A673 (cell line): ENCODE results near the gene RAPGEF3.

ENCODE experiments used
- EZH2 ChIP-seq: fragments of 200-600 bp; sonication (generic); IDR thresholded peaks from 2 replicates; pipeline ENCODE4 v1.6.1; 2017; ENCODE audit warnings: borderline replicate concordance, low read depth, mild to moderate bottlenecking, mixed read lengths, antibody characterized with exemption, low read length; ENCODE audit not compliant: poor library complexity, severe bottlenecking
- TF ChIP-seq, protein P1 (sequence below): fragments of 300-800, 200-600 bp; sonication (generic); conservative IDR thresholded peaks from 2 replicates; pipeline ENCODE4 v1.5.1; 2017; ENCODE audit warnings: low read depth, mild to moderate bottlenecking, antibody characterized with exemption, low read length, moderate library complexity, mixed read lengths

DNA sequence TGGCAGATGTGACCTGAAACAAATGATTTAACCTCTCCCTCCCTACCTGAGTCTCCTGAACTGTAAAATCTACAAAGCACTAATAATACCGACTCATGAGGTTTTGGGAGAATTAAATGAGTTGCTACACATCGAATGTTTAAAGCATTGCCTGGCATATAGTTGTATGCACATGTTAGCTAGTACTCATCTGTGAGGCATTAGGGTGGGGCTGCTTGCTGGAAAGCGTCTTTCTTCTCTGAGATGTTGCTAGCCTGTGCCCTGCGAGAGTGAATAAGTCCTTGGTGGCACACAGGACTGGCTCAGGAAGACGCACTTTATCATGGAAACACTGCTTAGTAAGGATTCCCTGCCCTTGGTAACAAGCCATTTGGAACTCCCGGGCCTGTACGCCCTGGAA lies 6.1 kb downstream of the RAPGEF3 start:
- TF ChIP-seq, protein P1, sequence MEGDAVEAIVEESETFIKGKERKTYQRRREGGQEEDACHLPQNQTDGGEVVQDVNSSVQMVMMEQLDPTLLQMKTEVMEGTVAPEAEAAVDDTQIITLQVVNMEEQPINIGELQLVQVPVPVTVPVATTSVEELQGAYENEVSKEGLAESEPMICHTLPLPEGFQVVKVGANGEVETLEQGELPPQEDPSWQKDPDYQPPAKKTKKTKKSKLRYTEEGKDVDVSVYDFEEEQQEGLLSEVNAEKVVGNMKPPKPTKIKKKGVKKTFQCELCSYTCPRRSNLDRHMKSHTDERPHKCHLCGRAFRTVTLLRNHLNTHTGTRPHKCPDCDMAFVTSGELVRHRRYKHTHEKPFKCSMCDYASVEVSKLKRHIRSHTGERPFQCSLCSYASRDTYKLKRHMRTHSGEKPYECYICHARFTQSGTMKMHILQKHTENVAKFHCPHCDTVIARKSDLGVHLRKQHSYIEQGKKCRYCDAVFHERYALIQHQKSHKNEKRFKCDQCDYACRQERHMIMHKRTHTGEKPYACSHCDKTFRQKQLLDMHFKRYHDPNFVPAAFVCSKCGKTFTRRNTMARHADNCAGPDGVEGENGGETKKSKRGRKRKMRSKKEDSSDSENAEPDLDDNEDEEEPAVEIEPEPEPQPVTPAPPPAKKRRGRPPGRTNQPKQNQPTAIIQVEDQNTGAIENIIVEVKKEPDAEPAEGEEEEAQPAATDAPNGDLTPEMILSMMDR, result no peak
- TF ChIP-seq EZH2, result no peak
